Activated CD4-positive, alpha-beta T cell treated with anti-CD3 and anti-CD28 coated beads, Interleukin-2, amount 10 ng/mL, durations not matched to agents 7 days and 5 days (primary cell): ENCODE measurements around the gene HHLA2. TPM values are rescaled to one million over a fixed set of nuclear protein-coding genes. Genes with fewer than 3 reads are reported as not detected.

Source experiments
- CTCF ChIA-PET: fragments of 350-600 bp; sonication (Branson Sonifier 250); formaldehyde crosslinking; loops from one replicate; lab custom pipeline; 2021; ENCODE audit warnings: antibody characterized with exemption; lab: Charles Lee
- POLR2A ChIA-PET: fragments of 350-600 bp; sonication (Branson Sonifier 250); formaldehyde crosslinking; loops from one replicate; lab custom pipeline; 2021; ENCODE audit warnings: antibody characterized with exemption; lab: Charles Lee
- DNase-seq: peaks from one replicate; pipeline ENCODE4 v3.0.0-alpha.2; 2020
- H3K27ac Mint-ChIP-seq: one replicate; pipeline ENCODE4 v1.8.0; 2021; ENCODE audit warnings: mild to moderate bottlenecking, moderate library complexity, mixed read lengths
- H3K27me3 Mint-ChIP-seq: one replicate; pipeline ENCODE4 v1.8.0; 2021; ENCODE audit warnings: mixed read lengths
- H3K36me3 Mint-ChIP-seq: one replicate; pipeline ENCODE4 v1.8.0; 2021; ENCODE audit warnings: low read depth, mixed read lengths
- H3K4me1 Mint-ChIP-seq: one replicate; pipeline ENCODE4 v1.8.0; 2021; ENCODE audit warnings: mixed read lengths
- H3K4me3 Mint-ChIP-seq: one replicate; pipeline ENCODE4 v1.8.0; 2021; ENCODE audit warnings: mild to moderate bottlenecking, moderate library complexity, mixed read lengths
- H3K9me3 Mint-ChIP-seq: one replicate; pipeline ENCODE4 v1.8.0; 2021; ENCODE audit warnings: mixed read lengths
- total RNA-seq, 2 experiments: library from RNA; stranded (reverse); gene quantifications; one replicate each; pipeline ENCODE4 v1.2.3, GENCODE V29; 2021

The HHLA2 gene
- total RNA-seq, 2 experiments from 2014 or later = 1.4 to 3.0 TPM

GRCh38 chr3:108389372-108389771, 93.0 kb downstream of the HHLA2 start:
- no peaks in the 10 kb centered on the region for H3K36me3 Mint-ChIP-seq
- ChIA-PET CTCF (interaction anchor here (1.0 kb wide), 1 partner anchor 236 kb away, joined by 3 read pairs; no protein-coding TSS in a partner anchor), POLR2A (interaction anchor here (0.5 kb wide), 1 partner anchor 301 kb away, joined by 3 read pairs; no protein-coding TSS in a partner anchor)
- no peak overlapping the region for H3K27ac Mint-ChIP-seq
- peaks cover 10% of the 10 kb centered on the region for H3K27me3 Mint-ChIP-seq
- no peak for DNase-seq
- no peaks in the 10 kb centered on the region for H3K9me3 Mint-ChIP-seq
- peaks cover 20% of the 10 kb centered on the region for H3K4me1 Mint-ChIP-seq
- H3K4me3 Mint-ChIP-seq = no peak overlapping the region

- Mint-ChIP-seq H3K27me3 (peaks cover 13% of the 10 kb centered on the region), H3K4me3 (no peak overlapping the region), H3K36me3 (no peaks in the 10 kb centered on the region), H3K9me3 (no peaks in the 10 kb centered on the region), H3K27ac (no peak overlapping the region), H3K4me1 (peaks cover 19% of the 10 kb centered on the region)
- ChIA-PET POLR2A (no interaction called here), CTCF (interaction anchor here (0.8 kb wide), 1 partner anchor 9 kb away, joined by 3 read pairs; no protein-coding TSS in a partner anchor)
- no peak for DNase-seq
Measured at GRCh38 chr3:108391917-108392593, 95.7 kb downstream of the HHLA2 start.

GRCh38 chr3:108393128-108393900, 97.0 kb downstream of the HHLA2 start:
- ChIA-PET CTCF (interaction anchor here (0.8 to 1.6 kb wide), 2 partner anchors 8 to 11 kb away, joined by 3 to 5 read pairs; no protein-coding TSS in a partner anchor), POLR2A (no interaction called here)
- peaks cover 13% of the 10 kb centered on the region for H3K27me3 Mint-ChIP-seq
- H3K27ac Mint-ChIP-seq = no peak overlapping the region
- no peak for DNase-seq
- no peak overlapping the region for H3K4me3 Mint-ChIP-seq
- no peaks in the 10 kb centered on the region for H3K9me3 Mint-ChIP-seq
- H3K4me1 Mint-ChIP-seq = peaks cover 9% of the 10 kb centered on the region
- H3K36me3 Mint-ChIP-seq = no peaks in the 10 kb centered on the region

- CTCF ChIA-PET = interaction anchor here (1.6 kb wide), 1 partner anchor 12 kb away, joined by 5 read pairs; no protein-coding TSS in a partner anchor
- Mint-ChIP-seq H3K27ac (no peak overlapping the region), H3K4me3 (no peak overlapping the region), H3K9me3 (no peaks in the 10 kb centered on the region), H3K27me3 (peaks cover 13% of the 10 kb centered on the region), H3K4me1 (peaks cover 5% of the 10 kb centered on the region), H3K36me3 (no peaks in the 10 kb centered on the region)
- POLR2A ChIA-PET = no interaction called here
- DNase-seq = no peak
Measured at GRCh38 chr3:108394016-108394415, 97.7 kb downstream of the HHLA2 start.

GRCh38 chr3:108394563-108394962, 98.2 kb downstream of the HHLA2 start:
- POLR2A ChIA-PET = no interaction called here
- Mint-ChIP-seq H3K27me3 (peaks cover 13% of the 10 kb centered on the region), H3K4me1 (no peaks in the 10 kb centered on the region), H3K4me3 (no peak overlapping the region), H3K9me3 (peaks cover under 1% of the 10 kb centered on the region), H3K36me3 (no peaks in the 10 kb centered on the region), H3K27ac (no peak overlapping the region)
- no peak for DNase-seq
- CTCF ChIA-PET = interaction anchor here (1.6 kb wide), 1 partner anchor 13 kb away, joined by 5 read pairs; no protein-coding TSS in a partner anchor

- H3K9me3 Mint-ChIP-seq = peaks cover 4% of the 10 kb centered on the region
- ChIA-PET POLR2A (no interaction called here), CTCF (no interaction called here)
- no peak for DNase-seq
- H3K36me3 Mint-ChIP-seq = no peaks in the 10 kb centered on the region
- no peaks in the 10 kb centered on the region for H3K4me1 Mint-ChIP-seq
- peaks cover 13% of the 10 kb centered on the region for H3K27me3 Mint-ChIP-seq
- H3K27ac Mint-ChIP-seq = no peak overlapping the region
- H3K4me3 Mint-ChIP-seq = no peak overlapping the region
Measured at GRCh38 chr3:108396336-108396735, 100.0 kb downstream of the HHLA2 start.

GRCh38 chr3:108398510-108398909, 102.2 kb downstream of the HHLA2 start:
- H3K36me3 Mint-ChIP-seq = no peaks in the 10 kb centered on the region
- no peak overlapping the region for H3K27ac Mint-ChIP-seq
- H3K4me1 Mint-ChIP-seq = no peaks in the 10 kb centered on the region
- POLR2A ChIA-PET = no interaction called here
- CTCF ChIA-PET = no interaction called here
- no peak overlapping the region for H3K4me3 Mint-ChIP-seq
- DNase-seq = no peak
- peaks cover 4% of the 10 kb centered on the region for H3K9me3 Mint-ChIP-seq
- peaks cover 4% of the 10 kb centered on the region for H3K27me3 Mint-ChIP-seq

GRCh38 chr3:108401836-108402235, 105.5 kb downstream of the HHLA2 start:
- no peak overlapping the region for H3K4me3 Mint-ChIP-seq
- DNase-seq = no peak
- CTCF ChIA-PET = interaction anchor here (0.8 to 1.5 kb wide), 3 partner anchors 9 to 21 kb away, joined by 3 to 4 read pairs (median 3); no protein-coding TSS in a partner anchor

GRCh38 chr3:108403198-108403597, 106.8 kb downstream of the HHLA2 start:
- CTCF ChIA-PET = interaction anchor here (0.6 kb wide), 2 partner anchors 251 to 659 kb away, joined by 4 to 5 read pairs; no protein-coding TSS in a partner anchor
- no peaks in the 10 kb centered on the region for H3K27me3 Mint-ChIP-seq
- POLR2A ChIA-PET = no interaction called here
- H3K9me3 Mint-ChIP-seq = peaks cover 4% of the 10 kb centered on the region
- H3K4me3 Mint-ChIP-seq = no peak overlapping the region
- DNase-seq = no peak
- H3K4me1 Mint-ChIP-seq = peaks cover 14% of the 10 kb centered on the region
- H3K36me3 Mint-ChIP-seq = no peaks in the 10 kb centered on the region
- no peak overlapping the region for H3K27ac Mint-ChIP-seq

More at GRCh38 chr3:108401836-108402235, 105.5 kb downstream of the HHLA2 start:
- Mint-ChIP-seq H3K36me3 (no peaks in the 10 kb centered on the region), H3K9me3 (peaks cover 4% of the 10 kb centered on the region), H3K27ac (no peak overlapping the region), H3K4me1 (peaks cover 8% of the 10 kb centered on the region), H3K27me3 (no peaks in the 10 kb centered on the region)
- POLR2A ChIA-PET = no interaction called here

GRCh38 chr3:108403686-108404345, 107.5 kb downstream of the HHLA2 start:
- DNase-seq = no peak
- POLR2A ChIA-PET = no interaction called here
- Mint-ChIP-seq H3K9me3 (peaks cover 4% of the 10 kb centered on the region), H3K4me3 (no peak overlapping the region), H3K4me1 (peaks cover 14% of the 10 kb centered on the region), H3K36me3 (no peaks in the 10 kb centered on the region), H3K27ac (no peak overlapping the region), H3K27me3 (no peaks in the 10 kb centered on the region)
- CTCF ChIA-PET = interaction anchor here (0.6 kb wide), 2 partner anchors 252 to 658 kb away, joined by 4 to 5 read pairs; no protein-coding TSS in a partner anchor

GRCh38 chr3:108404368-108404767, 108.0 kb downstream of the HHLA2 start:
- POLR2A ChIA-PET = no interaction called here
- Mint-ChIP-seq H3K4me3 (no peak overlapping the region), H3K36me3 (no peaks in the 10 kb centered on the region), H3K27ac (no peak overlapping the region), H3K4me1 (peaks cover 14% of the 10 kb centered on the region), H3K9me3 (peaks cover 4% of the 10 kb centered on the region), H3K27me3 (no peaks in the 10 kb centered on the region)
- DNase-seq = no peak
- CTCF ChIA-PET = no interaction called here

- ChIA-PET POLR2A (no interaction called here), CTCF (interaction anchor here (1.7 kb wide), 1 partner anchor 253 kb away, joined by 6 read pairs; no protein-coding TSS in a partner anchor)
- H3K36me3 Mint-ChIP-seq = no peaks in the 10 kb centered on the region
- H3K27ac Mint-ChIP-seq = no peak overlapping the region
- no peak overlapping the region for H3K4me3 Mint-ChIP-seq
- H3K27me3 Mint-ChIP-seq = peaks cover under 1% of the 10 kb centered on the region
- H3K4me1 Mint-ChIP-seq = peaks cover 14% of the 10 kb centered on the region
- H3K9me3 Mint-ChIP-seq = no peaks in the 10 kb centered on the region
- no peak for DNase-seq
Measured at GRCh38 chr3:108406063-108406660, 109.8 kb downstream of the HHLA2 start.
